Uterus (tissue), 2 donors: ENCODE results near the gene FRA10AC1.

Source experiments
- CTCF ChIP-seq, 4 experiments: fragments of 200-600 bp in 2 of 4; fragments of 450-650 bp in 2 of 4; sonication (generic) in 2 of 4; IDR thresholded peaks; one replicate each; pipeline ENCODE4 v1.5.1; 2016 to 2019; ENCODE audit warnings: antibody characterized with exemption in 4 of 4, mild to moderate bottlenecking in 2 of 4, moderate library complexity in 1 of 4
- POLR2A ChIP-seq, 2 donors: fragments of 450-650 bp; IDR thresholded peaks; one replicate each; pipeline ENCODE4 v1.6.1; 2016; ENCODE audit warnings: antibody characterized with exemption in 2 of 2, mild to moderate bottlenecking in 1 of 2, moderate library complexity in 1 of 2

- no peak for TF ChIP-seq POLR2A (IDR thresholded peaks at IDR 0.05)
- TF ChIP-seq CTCF (IDR thresholded peaks at IDR 0.05), result no peak
Measured at GRCh38 chr10:93704451-93704850, 2.1 kb upstream of the FRA10AC1 start.
